SK-N-SH (cell line): ENCODE results near the gene DAB1. TPM values are rescaled to one million over a fixed set of nuclear protein-coding genes. Genes with fewer than 3 reads are reported as not detected.

Source experiments
- CTCF ChIA-PET: fragments of 300-600, 350-600 bp; formaldehyde crosslinking; extraction: SDS; loops from one replicate; lab custom pipeline; 2021; lab: Yijun Ruan, JAX
- POLR2A ChIA-PET: fragments of 350-600 bp; sonication (Branson Sonifier 250); formaldehyde crosslinking; extraction: SDS; loops from one replicate; lab custom pipeline; 2020; ENCODE audit warnings: antibody characterized with exemption, inconsistent platforms; lab: Yijun Ruan, JAX
- DNase-seq: peaks from one replicate; pipeline ENCODE4 v3.0.0; 2012
- H2AFZ ChIP-seq: fragments of 200-600 bp; sonication (generic); 2 replicates; pipeline ENCODE4 v1.8.1; 2016; ENCODE audit warnings: antibody characterized with exemption, mild to moderate bottlenecking, low read depth
- H3F3A ChIP-seq: fragments of 200-600 bp; sonication (generic); replicated peaks from 2 replicates; pipeline ENCODE3; 2016; ENCODE audit warnings: antibody characterized with exemption, mild to moderate bottlenecking; ENCODE audit not compliant: insufficient read depth
- H3K27ac ChIP-seq, 2 experiments: fragments of 200-500 bp in 1 of 2; fragments of 200-600 bp in 1 of 2; sonication (Bioruptor generic) in 1 of 2; sonication (generic), shearing (Covaris generic) in 1 of 2; 2 replicates each; pipeline versions ENCODE4 v1.5.1 to v1.6.1; 2014 to 2016; ENCODE audit warnings: low read depth in 2 of 2, inconsistent platforms in 1 of 2, low read length in 1 of 2, mild to moderate bottlenecking in 1 of 2, mixed read lengths in 1 of 2
- H3K27me3 ChIP-seq: fragments of 200-600 bp; sonication (generic), shearing (Covaris generic); 2 replicates; pipeline ENCODE4 v1.6.1; 2016; ENCODE audit warnings: mixed run types; ENCODE audit not compliant: insufficient read depth
- H3K36me3 ChIP-seq, 2 experiments: fragments of 200-500 bp in 1 of 2; fragments of 200-600 bp in 1 of 2; sonication (Bioruptor generic) in 1 of 2; sonication (generic) in 1 of 2; replicated peaks in 1 of 2; 2 replicates each; pipeline versions ENCODE3 to v1.5.1; 2014 to 2016; ENCODE audit warnings: low read length in 1 of 2, mild to moderate bottlenecking in 1 of 2; ENCODE audit not compliant: insufficient read depth in 2 of 2, control insufficient read depth in 1 of 2
- H3K4me1 ChIP-seq, 2 experiments: fragments of 200-500 bp in 1 of 2; fragments of 200-600 bp in 1 of 2; sonication (Bioruptor generic) in 1 of 2; sonication (generic), shearing (Covaris generic) in 1 of 2; 2 replicates each; pipeline versions ENCODE4 v1.5.1 to v1.6.1; 2014 to 2016; ENCODE audit warnings: low read depth in 1 of 2, low read length in 1 of 2, mixed run types in 1 of 2; ENCODE audit not compliant: insufficient read depth in 2 of 2, control insufficient read depth in 1 of 2
- H3K4me2 ChIP-seq: fragments of 200-600 bp; sonication (generic), shearing (Covaris generic); 2 replicates; pipeline ENCODE4 v1.6.1; 2017; ENCODE audit warnings: mixed run types
- H3K4me3 ChIP-seq, 2 experiments: fragments of 200-500 bp in 1 of 2; fragments of 200-600 bp in 1 of 2; sonication (Bioruptor generic) in 1 of 2; sonication (generic), shearing (Covaris generic) in 1 of 2; 2 replicates each; pipeline versions ENCODE4 v1.5.1 to v1.8.1; 2014 to 2016; ENCODE audit warnings: low read depth in 2 of 2, inconsistent platforms in 1 of 2, low read length in 1 of 2, mild to moderate bottlenecking in 1 of 2, mixed read lengths in 1 of 2, moderate library complexity in 1 of 2
- H3K79me2 ChIP-seq: fragments of 200-600 bp; sonication (generic); 2 replicates; pipeline ENCODE4 v1.8.1; 2017; ENCODE audit warnings: mild to moderate bottlenecking; ENCODE audit not compliant: insufficient read depth
- H3K9ac ChIP-seq: fragments of 200-600 bp; sonication (generic); 2 replicates; pipeline ENCODE4 v1.6.1; 2017; ENCODE audit warnings: mixed run types
- H3K9me2 ChIP-seq: fragments of 200-600 bp; sonication (generic); 2 replicates; pipeline ENCODE4 v1.6.1; 2017; ENCODE audit warnings: mixed run types
- H3K9me3 ChIP-seq: fragments of 200-600 bp; sonication (generic); 2 replicates; pipeline ENCODE4 v1.6.1; 2017; ENCODE audit warnings: mixed run types, mild to moderate bottlenecking, moderate library complexity
- H4K20me1 ChIP-seq: fragments of 200-600 bp; sonication (generic); 2 replicates; pipeline ENCODE4 v1.6.1; 2017; ENCODE audit warnings: mild to moderate bottlenecking, mixed run types; ENCODE audit not compliant: insufficient read depth
- ELF1 ChIP-seq: IDR thresholded peaks from 2 replicates; pipeline ENCODE4 v1.4.0; 2012
- EP300 ChIP-seq, 2 experiments: IDR thresholded peaks; 2 replicates each; pipeline versions ENCODE4 v1.4.0 to v1.6.1; 2012; ENCODE audit warnings: borderline replicate concordance in 1 of 2, low read depth in 1 of 2, low read length in 1 of 2
- EZH2phosphoT487 ChIP-seq: fragments of 200-600 bp; sonication (generic); IDR thresholded peaks from 2 replicates; pipeline ENCODE4 v1.6.1; 2017; ENCODE audit warnings: low read depth, mixed run types, mild to moderate bottlenecking, antibody characterized with exemption, moderate library complexity, borderline replicate concordance
- FOSL2 ChIP-seq: IDR thresholded peaks from 2 replicates; pipeline ENCODE4 v1.4.0; 2012; ENCODE audit warnings: low read depth, mild to moderate bottlenecking, moderate library complexity, borderline replicate concordance
- JUND ChIP-seq: IDR thresholded peaks from 2 replicates; pipeline ENCODE4 v1.4.0; 2012
- MEF2A ChIP-seq: IDR thresholded peaks from 2 replicates; pipeline ENCODE4 v1.4.0; 2012; ENCODE audit warnings: low read depth, borderline replicate concordance
- NRF1 ChIP-seq: IDR thresholded peaks from 2 replicates; pipeline ENCODE4 v1.6.1; 2012; ENCODE audit warnings: low read depth, mild to moderate bottlenecking, low read length
- RAD21 ChIP-seq: IDR thresholded peaks from 2 replicates; pipeline ENCODE4 v1.6.1; 2012; ENCODE audit warnings: mild to moderate bottlenecking, low read length
- RFX5 ChIP-seq: IDR thresholded peaks from 2 replicates; pipeline ENCODE4 v1.6.1; 2012; ENCODE audit warnings: mild to moderate bottlenecking, improper control_type of control experiment, low read length
- SIN3A ChIP-seq: IDR thresholded peaks from 2 replicates; pipeline ENCODE4 v1.6.1; 2012; ENCODE audit warnings: low read depth, mild to moderate bottlenecking, low read length, moderate library complexity, borderline replicate concordance
- TCF12 ChIP-seq: IDR thresholded peaks from 2 replicates; pipeline ENCODE4 v1.4.0; 2012
- TEAD4 ChIP-seq: IDR thresholded peaks from 2 replicates; pipeline ENCODE4 v1.4.0; 2012; ENCODE audit warnings: mild to moderate bottlenecking, borderline replicate concordance; ENCODE audit not compliant: insufficient read depth
- WGBS: methylation state at CpG from one replicate; pipeline ENCODE4 v1.1.6; 2017; ENCODE audit warnings: low lambda C conversion rate; 5-methylcytosine and 5-hydroxymethylcytosine counted together
- polyA plus RNA-seq, 3 experiments: library from polyadenylated mRNA; depleted of rRNA; stranded (reverse); fragments of >200 nt; gene quantifications; 2 replicates each; pipeline ENCODE4 v1.2.3, GENCODE V29; 2012

The DAB1 gene
- polyA plus RNA-seq, 1 of the 3 experiments (the other 2 are of a cell fraction): 2.9 TPM

DNA sequence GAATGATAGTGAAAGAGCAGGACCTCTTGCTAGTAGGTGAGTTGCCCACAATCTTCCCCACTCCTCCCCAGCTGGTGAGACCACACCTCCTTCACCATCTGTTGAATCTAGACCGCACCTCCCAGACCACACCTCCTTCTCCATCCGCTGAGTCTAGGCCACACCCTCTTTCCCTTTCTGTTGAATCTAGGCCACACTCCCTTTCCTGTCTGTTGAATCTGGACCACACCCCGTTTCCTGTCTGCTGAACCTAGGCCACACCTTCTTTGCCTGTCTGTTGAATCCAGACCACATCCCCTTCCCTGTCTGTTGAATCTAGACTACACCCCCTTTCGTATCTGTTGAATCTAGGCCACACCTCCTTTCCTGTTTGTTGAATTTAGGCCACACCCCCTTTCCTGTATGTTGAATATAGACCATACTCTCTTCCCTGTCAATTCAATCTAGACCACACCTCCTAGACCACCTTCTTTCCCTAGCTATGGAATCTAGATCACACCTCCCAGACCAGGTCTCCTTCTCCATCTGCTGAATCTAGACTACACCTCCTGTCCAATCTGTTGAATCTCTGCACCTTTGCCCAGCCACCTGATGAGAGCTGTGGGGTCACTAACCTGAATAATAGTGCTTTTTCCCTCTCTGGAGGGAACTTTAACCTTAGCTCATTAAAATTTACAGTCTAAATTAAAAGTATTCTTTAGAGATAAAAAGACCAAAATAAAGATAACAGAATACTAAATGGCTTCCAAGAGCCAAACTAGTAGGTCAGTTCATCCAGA, 116.3 kb downstream of the DAB1 start:
- POLR2A ChIA-PET: interaction anchor here (1.2 kb wide), 1 partner anchor 18 kb away, joined by 3 read pairs; no protein-coding TSS in a partner anchor
- no peaks in the 10 kb centered on the region for H3K27me3 ChIP-seq
- H3K36me3 ChIP-seq: no peaks in the 10 kb centered on the region
- 85% methylated on average over 4 of the region's 4 CpGs for WGBS
- CTCF ChIA-PET: interaction anchor here (1.1 kb wide), 1 partner anchor 16 kb away, joined by 4 read pairs; no protein-coding TSS in a partner anchor
- H3K4me3 ChIP-seq: no peak overlapping the region
- TF ChIP-seq TCF12 (no peak), NRF1 (no peak), JUND (no peak), TEAD4 (no peak), MEF2A (no peak), EP300 (IDR thresholded peaks at IDR 0.05; ENCODE audit: borderline replicate concordance in 1 of 2, low read depth in 1 of 2, low read length in 1 of 2) (no peak), EZH2phosphoT487 (no peak), SIN3A (no peak), FOSL2 (no peak)
- no peak overlapping the region for H3K27ac ChIP-seq
- H3K79me2 ChIP-seq: no peaks in the 10 kb centered on the region
- DNase-seq: peak; percentile 7
- H3F3A ChIP-seq: no peaks in the 10 kb centered on the region
- H3K4me2 ChIP-seq: no peak overlapping the region
- no peak overlapping the region for H2AFZ ChIP-seq
- no peak overlapping the region for H3K9ac ChIP-seq
- H4K20me1 ChIP-seq: no peaks in the 10 kb centered on the region
- H3K9me2 ChIP-seq: no peaks in the 10 kb centered on the region
- no peaks in the 10 kb centered on the region for H3K9me3 ChIP-seq
- H3K4me1 ChIP-seq: peaks cover 0 to 2% of the 10 kb centered on the region in 2 experiments; a peak in 1 of 4 replicates

DNA sequence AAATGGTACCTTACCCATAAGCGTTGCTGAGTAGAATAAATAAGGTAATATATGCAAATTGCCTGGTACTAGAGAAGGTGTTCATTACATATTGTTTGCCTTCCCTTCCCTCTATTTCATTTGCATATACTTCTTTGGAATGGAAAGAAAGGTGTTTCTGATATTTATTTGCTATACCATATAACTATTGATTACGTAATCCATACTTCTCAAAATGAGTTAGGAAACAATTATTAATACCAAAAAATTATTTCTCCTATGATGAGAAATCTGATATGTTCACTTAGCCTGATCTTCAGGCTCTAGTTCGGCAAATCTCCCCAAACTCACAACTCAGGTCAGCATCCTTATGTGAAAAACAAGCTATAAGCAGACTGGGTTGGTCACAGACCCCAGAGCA, 119.3 kb downstream of the DAB1 start:
- Histone ChIP-seq H3K27ac (no peak overlapping the region), H2AFZ (no peak overlapping the region), H3K4me1 (peaks cover 0 to 2% of the 10 kb centered on the region in 2 experiments; a peak in 1 of 4 replicates), H3K27me3 (no peaks in the 10 kb centered on the region), H3K9me2 (no peaks in the 10 kb centered on the region), H3K9ac (no peak overlapping the region), H3K79me2 (no peaks in the 10 kb centered on the region), H3K4me3 (no peak overlapping the region), H3K9me3 (no peaks in the 10 kb centered on the region), H3K4me2 (no peak overlapping the region), H3K36me3 (no peaks in the 10 kb centered on the region), H4K20me1 (no peaks in the 10 kb centered on the region), H3F3A (no peaks in the 10 kb centered on the region)
- DNase-seq: no peak
- no peak for TF ChIP-seq ELF1
- TF ChIP-seq RFX5: no peak
- no peak for TF ChIP-seq RAD21
- WGBS: 76% methylated on average over 3 of the region's 3 CpGs
- ChIA-PET POLR2A (no interaction called here), CTCF (no interaction called here)
